ENCODE measurements around the gene ZDHHC5.

The ZDHHC5 gene

GRCh38 chr11:57732661-57733060 is 64.7 kb downstream of the ZDHHC5 start:
- H4K20me1 ChIP-seq (ENCODE audit: insufficient read depth, low read length) = no peaks in the 10 kb centered on the region
- H3K4me3 ChIP-seq (ENCODE audit: low read length) = no peak overlapping the region
- TF ChIP-seq EZH2phosphoT487 (IDR thresholded peaks at IDR 0.05; ENCODE audit: low read depth) (no peak), CTCF (IDR thresholded peaks at IDR 0.05; ENCODE audit: low read depth, low read length) (no peak)
- no peak overlapping the region for H3K4me2 ChIP-seq (ENCODE audit: low read length)
- peaks cover 21% of the 10 kb centered on the region for H3K36me3 ChIP-seq (replicated peaks; ENCODE audit: low read depth, low read length)
- no peaks in the 10 kb centered on the region for H3K27me3 ChIP-seq (ENCODE audit: low read depth, low read length)
- no peak overlapping the region for H2AFZ ChIP-seq (ENCODE audit: low read depth, low read length)
- H3K9me3 ChIP-seq (ENCODE audit: insufficient read depth, low read length) = no peaks in the 10 kb centered on the region
- no peak overlapping the region for H3K27ac ChIP-seq (ENCODE audit: low read length)
- H3K79me2 ChIP-seq (ENCODE audit: low read length) = peaks cover 86% of the 10 kb centered on the region
- no peak overlapping the region for H3K9ac ChIP-seq (ENCODE audit: low read length)
- H3K4me1 ChIP-seq (ENCODE audit: low read length) = peaks cover 34% of the 10 kb centered on the region

GRCh38 chr11:57735619-57736298 is 67.8 kb downstream of the ZDHHC5 start:
- TF ChIP-seq CTCF (IDR thresholded peaks at IDR 0.05; ENCODE audit: low read depth, low read length) (no peak), EZH2phosphoT487 (IDR thresholded peaks at IDR 0.05; ENCODE audit: low read depth) (no peak)
- Histone ChIP-seq H2AFZ (ENCODE audit: low read depth, low read length) (no peak overlapping the region), H3K9ac (ENCODE audit: low read length) (no peak overlapping the region), H3K36me3 (replicated peaks; ENCODE audit: low read depth, low read length) (peaks cover 24% of the 10 kb centered on the region), H3K4me1 (ENCODE audit: low read length) (peaks cover 10% of the 10 kb centered on the region), H3K4me3 (ENCODE audit: low read length) (no peak overlapping the region), H3K4me2 (ENCODE audit: low read length) (no peak overlapping the region), H3K79me2 (ENCODE audit: low read length) (peaks cover 61% of the 10 kb centered on the region), H4K20me1 (ENCODE audit: insufficient read depth, low read length) (no peaks in the 10 kb centered on the region), H3K9me3 (ENCODE audit: insufficient read depth, low read length) (no peaks in the 10 kb centered on the region), H3K27ac (ENCODE audit: low read length) (peak overlapping the region; percentile 22; the same call in 1 of the 2 replicates), H3K27me3 (ENCODE audit: low read depth, low read length) (no peaks in the 10 kb centered on the region)

- Histone ChIP-seq H3K27me3 (ENCODE audit: low read depth, low read length) (no peaks in the 10 kb centered on the region), H3K9ac (ENCODE audit: low read length) (peak within 1 kb of the TSS; percentile 97), H3K79me2 (ENCODE audit: low read length) (peaks cover 29% of the 10 kb centered on the region), H3K36me3 (replicated peaks; ENCODE audit: low read depth, low read length) (peaks cover 45% of the 10 kb centered on the region), H3K27ac (ENCODE audit: low read length) (peak within 1 kb of the TSS; percentile 83), H3K4me2 (ENCODE audit: low read length) (peak within 1 kb of the TSS; percentile 84), H2AFZ (ENCODE audit: low read depth, low read length) (peak within 1 kb of the TSS; percentile 44; the same call in 1 of the 2 replicates), H4K20me1 (ENCODE audit: insufficient read depth, low read length) (0 out of 2 replicates have a peak, but pooled peaks cover 4% of the 10 kb centered on the region), H3K4me3 (ENCODE audit: low read length) (peak within 1 kb of the TSS; percentile 88), H3K4me1 (ENCODE audit: low read length) (peaks cover 12% of the 10 kb centered on the region), H3K9me3 (ENCODE audit: insufficient read depth, low read length) (no peaks in the 10 kb centered on the region)
- TF ChIP-seq CTCF (IDR thresholded peaks at IDR 0.05; ENCODE audit: low read depth, low read length) (no peak), EZH2phosphoT487 (IDR thresholded peaks at IDR 0.05; ENCODE audit: low read depth) (no peak)
These were observed 73.5 kb downstream of the ZDHHC5 start, which contains the start of gene SELENOH for GRCh38 chr11:57741132-57742086. Gene SELENOH, plus strand, starts transcription at chr11:57741491. Its CDS starts 105 bp downstream, at chr11:57741596.

GRCh38 chr11:57742087-57742452 is 74.2 kb downstream of the ZDHHC5 start:
- H3K27me3 ChIP-seq (ENCODE audit: low read depth, low read length) = no peaks in the 10 kb centered on the region
- peak overlapping the region; percentile 84 for H3K4me2 ChIP-seq (ENCODE audit: low read length)
- peak overlapping the region; percentile 97 for H3K9ac ChIP-seq (ENCODE audit: low read length)
- 0 out of 2 replicates have a peak, but pooled peaks cover 4% of the 10 kb centered on the region for H4K20me1 ChIP-seq (ENCODE audit: insufficient read depth, low read length)
- H2AFZ ChIP-seq (ENCODE audit: low read depth, low read length) = peak overlapping the region; percentile 12; the same call in 1 of the 2 replicates
- peaks cover 51% of the 10 kb centered on the region for H3K36me3 ChIP-seq (replicated peaks; ENCODE audit: low read depth, low read length)
- peaks cover 12% of the 10 kb centered on the region for H3K4me1 ChIP-seq (ENCODE audit: low read length)
- H3K27ac ChIP-seq (ENCODE audit: low read length) = peak overlapping the region; percentile 83
- no peak for TF ChIP-seq CTCF (IDR thresholded peaks at IDR 0.05; ENCODE audit: low read depth, low read length)
- no peak for TF ChIP-seq EZH2phosphoT487 (IDR thresholded peaks at IDR 0.05; ENCODE audit: low read depth)
- peak overlapping the region; percentile 88 for H3K4me3 ChIP-seq (ENCODE audit: low read length)
- H3K9me3 ChIP-seq (ENCODE audit: insufficient read depth, low read length) = no peaks in the 10 kb centered on the region
- peaks cover 27% of the 10 kb centered on the region for H3K79me2 ChIP-seq (ENCODE audit: low read length)

Data from OCI-LY3 (cell line).